ENCODE data around the gene ERGIC1. TPM values are rescaled to one million over a fixed set of nuclear protein-coding genes. Genes with fewer than 3 reads are reported as not detected.

Gene ERGIC1
- total RNA-seq, 1 experiment from 2014 or later, result 77.0 TPM

GRCh38 chr5:172940268-172941066 lies 106.4 kb downstream of the ERGIC1 start:
- Histone ChIP-seq H3K4me1 (ENCODE audit: insufficient read depth, low read length) (no peaks in the 10 kb centered on the region), H3K9ac (ENCODE audit: extremely low read depth, insufficient read length, low read length) (no peak overlapping the region), H3K79me2 (ENCODE audit: insufficient read depth, low read length) (no peaks in the 10 kb centered on the region), H2BK15ac (ENCODE audit: low read depth, low read length) (no peak overlapping the region), H3K14ac (ENCODE audit: insufficient read depth, low read length) (no peak overlapping the region), H4K91ac (ENCODE audit: insufficient read length, low read depth, low read length) (no peak overlapping the region), H4K5ac (ENCODE audit: insufficient read length, low read depth, low read length) (no peak overlapping the region), H2AK5ac (ENCODE audit: insufficient read length, low read length) (no peak overlapping the region), H2AFZ (ENCODE audit: low read length) (no peak overlapping the region), H3K18ac (ENCODE audit: insufficient read length, low read depth, low read length) (no peak overlapping the region), H4K8ac (replicated peaks; ENCODE audit: insufficient read length, low read depth, low read length) (no peak overlapping the region), H3K23ac (ENCODE audit: insufficient read length, low read depth, low read length) (no peak overlapping the region), H3K9me3 (ENCODE audit: control insufficient read depth, low read depth, low read length) (no peaks in the 10 kb centered on the region), H2BK12ac (ENCODE audit: insufficient read length, low read depth, low read length) (no peak overlapping the region), H3K27ac (ENCODE audit: insufficient read length, low read depth, low read length) (no peak overlapping the region), H4K20me1 (ENCODE audit: control insufficient read depth, insufficient read depth, insufficient read length) (no peaks in the 10 kb centered on the region), H3K27me3 (ENCODE audit: insufficient read depth, low read length) (no peaks in the 10 kb centered on the region), H2BK20ac (ENCODE audit: low read depth, low read length, poor library complexity, severe bottlenecking) (no peak overlapping the region), H3K4ac (ENCODE audit: low read depth, low read length) (no peak overlapping the region), H3T11ph (ENCODE audit: low read length) (no peak overlapping the region), H3K79me1 (ENCODE audit: insufficient read depth, low read depth, low read length, poor library complexity, severe bottlenecking) (no peaks in the 10 kb centered on the region), H3K4me2 (ENCODE audit: insufficient read depth, insufficient read length, low read length) (no peak overlapping the region), H3K23me2 (ENCODE audit: insufficient read length, low read depth, low read length, poor library complexity, severe bottlenecking) (no peaks in the 10 kb centered on the region), H2BK5ac (ENCODE audit: insufficient read length, low read length) (no peak overlapping the region), H3K56ac (ENCODE audit: insufficient read length, low read depth, low read length) (no peak overlapping the region), H2BK120ac (ENCODE audit: low read depth, low read length, poor library complexity, severe bottlenecking) (no peak overlapping the region)
- no peak for TF ChIP-seq CTCF (conservative IDR thresholded peaks at IDR 0.05)
- Mint-ChIP-seq H3K9me3 (no peaks in the 10 kb centered on the region), H3K4me3 (no peak overlapping the region), H3K4me1 (peaks cover 21 to 23% of the 10 kb centered on the region in 2 experiments), H3K36me3 (ENCODE audit: insufficient read depth in 1 of 3, low read depth in 3 of 3) (peaks cover 24 to 59% (median 53%) of the 10 kb centered on the region in 3 experiments; a peak in 6 of 7 replicates), H3K27me3 (ENCODE audit: low read depth) (no peaks in the 10 kb centered on the region; the same call in 1 of the 2 replicates), H3K27ac (no peak overlapping the region)
- WGBS (ENCODE audit: extremely low coverage, insufficient read length, low lambda C conversion rate), result no CpG with 5 or more reads among the region's 15 CpGs
- no peak for DNase-seq

All from H9 (cell line).